GM19467 (cell line): Measurements from ENCODE around the gene MIGA1.
"Not testable (repeated sequence)": the region's sequence is repeated elsewhere in the genome, so short reads cannot be mapped to it uniquely, and the experiment has no call there.

Experiments
- ATAC-seq: cut with Tn5 transposase; IDR thresholded peaks from one replicate; pipeline ENCODE4 v1.9.1; 2021; ENCODE audit warnings: mild to moderate bottlenecking, moderate library complexity; ENCODE audit not compliant: unreplicated experiment

Gene MIGA1

DNA sequence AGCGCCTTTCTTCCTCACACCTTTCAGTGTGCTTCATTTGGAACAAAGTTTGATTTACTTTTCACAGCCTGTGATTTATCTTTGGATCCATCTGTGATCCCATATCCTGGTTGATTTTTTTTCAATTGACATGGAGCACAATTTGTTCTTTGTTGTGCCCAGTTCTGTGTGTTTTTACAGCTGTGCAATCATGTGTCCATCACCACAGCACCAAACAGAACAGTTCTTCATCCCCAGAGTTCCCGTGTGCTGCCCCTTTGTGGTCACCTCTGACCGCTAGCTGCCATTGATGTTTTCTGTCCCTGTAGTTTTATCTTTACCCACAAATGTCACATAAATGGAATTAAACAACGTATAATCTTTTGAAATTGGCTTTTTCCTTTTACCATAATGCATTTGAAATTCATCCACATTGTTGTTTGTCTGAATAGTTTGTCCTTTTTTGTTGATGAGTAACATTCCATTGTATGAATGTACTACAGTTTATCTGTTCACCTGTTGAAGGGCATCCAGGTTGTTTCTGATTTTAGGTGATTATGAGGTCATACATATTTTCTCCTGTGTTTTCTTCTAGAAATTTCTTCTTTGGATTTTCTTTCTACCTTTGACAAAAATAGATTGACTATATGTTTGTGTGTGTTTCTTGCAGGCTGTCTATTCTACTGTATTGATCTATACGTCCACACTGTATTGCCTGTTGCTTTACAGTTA, 17.4 kb downstream of the MIGA1 start:
- no peak for ATAC-seq

DNA sequence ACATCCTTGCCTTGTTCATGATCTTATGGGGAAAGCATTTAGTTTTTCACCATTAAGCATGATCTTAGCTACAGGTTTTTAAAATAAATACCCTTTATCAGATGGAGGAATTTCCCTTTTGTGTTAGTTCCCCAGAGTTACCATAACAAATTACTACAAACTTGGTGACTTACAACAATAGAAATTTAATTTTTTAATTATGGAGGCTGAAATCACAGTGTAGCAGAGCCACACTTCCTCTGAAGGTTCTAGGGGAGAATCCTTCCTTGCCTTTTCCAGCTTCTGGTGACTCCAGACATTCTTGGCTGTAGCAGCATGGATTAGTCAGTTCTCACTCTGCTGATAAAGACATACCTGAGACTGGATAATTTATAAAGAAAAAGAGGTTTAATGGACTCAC, 18.5 kb downstream of the MIGA1 start:
- no peak for ATAC-seq

DNA sequence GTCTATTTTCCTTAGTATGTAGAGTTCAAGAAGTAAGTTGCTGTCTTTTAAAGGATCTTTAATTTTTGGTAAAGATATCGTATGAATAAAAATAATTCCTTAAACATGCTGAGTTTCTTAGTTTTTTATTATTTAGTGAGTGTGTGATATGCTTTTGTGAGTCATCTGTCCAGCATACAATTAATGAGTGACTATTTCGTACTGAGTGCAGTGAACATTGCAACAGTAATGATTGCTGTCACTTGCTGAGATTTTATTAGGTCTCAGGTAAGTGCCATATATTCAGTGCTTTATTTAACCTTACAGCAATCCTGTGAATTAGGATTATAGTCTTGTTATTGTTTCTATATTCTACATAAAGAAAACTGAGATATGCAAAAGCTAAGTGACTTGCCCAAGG, 22.6 kb downstream of the MIGA1 start:
- ATAC-seq = no peak

DNA sequence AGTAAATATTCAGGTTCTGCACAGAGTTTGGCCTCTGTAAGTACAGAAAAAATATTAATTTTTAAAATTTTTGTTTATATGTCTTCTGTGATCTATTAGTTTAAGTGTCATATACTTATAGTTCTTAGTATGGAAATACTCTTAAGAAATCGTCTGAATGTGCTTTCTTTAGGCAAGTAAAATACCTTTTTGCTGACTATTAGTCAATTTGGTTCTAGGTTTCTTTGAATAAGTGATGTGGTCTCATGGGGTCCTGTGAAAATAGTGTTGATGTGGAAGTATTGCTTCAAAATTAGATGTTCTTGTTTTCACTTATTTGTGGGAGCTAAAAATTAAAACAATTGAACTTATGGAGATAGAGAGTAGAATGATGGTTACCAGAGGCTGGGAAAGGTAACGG, 23.9 kb downstream of the MIGA1 start:
- ATAC-seq = no peak

DNA sequence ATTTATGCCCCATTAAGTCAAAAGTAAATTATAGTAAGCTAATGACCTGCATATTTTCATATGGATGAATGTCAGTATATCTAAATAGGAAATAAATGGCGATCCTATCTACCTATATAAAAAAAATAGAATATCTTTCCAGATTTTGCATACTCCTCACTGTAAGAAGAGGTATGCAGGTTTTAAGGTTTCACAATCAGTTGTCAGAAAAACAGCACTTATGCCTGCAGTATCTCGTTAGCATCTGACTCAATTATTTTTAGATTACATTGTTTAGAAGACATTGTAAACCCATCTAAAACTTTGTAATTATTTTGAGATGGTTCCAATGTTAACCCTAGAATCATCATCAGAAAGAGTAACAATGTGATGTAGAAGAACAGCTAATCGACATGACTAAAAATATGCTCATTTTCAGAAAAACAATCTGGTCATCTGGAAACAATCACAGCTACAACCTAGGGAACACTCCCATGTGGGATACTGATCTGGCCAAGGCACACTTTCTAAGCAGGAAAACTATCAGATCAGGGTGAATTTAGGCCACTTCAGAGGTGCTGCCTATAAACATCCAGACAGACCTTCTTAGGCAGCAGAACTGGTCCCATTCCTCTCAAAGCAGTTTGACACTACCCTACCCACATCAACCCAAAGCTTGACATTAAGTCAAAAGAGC, 30.5 kb downstream of the MIGA1 start:
- not testable (repeated sequence) for ATAC-seq

DNA sequence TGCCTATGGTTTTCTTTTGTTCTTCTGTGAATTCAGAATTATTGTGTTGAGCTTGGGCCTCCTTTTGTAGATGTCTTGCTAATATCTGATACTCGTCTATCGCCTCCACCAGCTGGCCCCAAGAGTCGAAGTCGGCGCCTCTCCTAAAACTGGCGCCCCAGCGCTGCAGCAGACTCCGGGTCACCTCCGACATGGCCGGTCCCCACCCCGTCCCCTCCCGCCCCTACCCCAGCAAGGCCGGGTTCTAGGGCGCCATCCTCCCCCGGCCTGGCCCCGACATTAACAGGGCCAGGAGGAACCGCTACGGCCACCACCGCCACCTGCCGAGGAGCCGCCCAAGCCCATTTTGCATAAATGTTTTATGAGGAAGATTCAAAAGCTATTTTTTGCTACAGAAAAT, 32.1 kb downstream of the MIGA1 start:
- ATAC-seq = peak; percentile 58

DNA sequence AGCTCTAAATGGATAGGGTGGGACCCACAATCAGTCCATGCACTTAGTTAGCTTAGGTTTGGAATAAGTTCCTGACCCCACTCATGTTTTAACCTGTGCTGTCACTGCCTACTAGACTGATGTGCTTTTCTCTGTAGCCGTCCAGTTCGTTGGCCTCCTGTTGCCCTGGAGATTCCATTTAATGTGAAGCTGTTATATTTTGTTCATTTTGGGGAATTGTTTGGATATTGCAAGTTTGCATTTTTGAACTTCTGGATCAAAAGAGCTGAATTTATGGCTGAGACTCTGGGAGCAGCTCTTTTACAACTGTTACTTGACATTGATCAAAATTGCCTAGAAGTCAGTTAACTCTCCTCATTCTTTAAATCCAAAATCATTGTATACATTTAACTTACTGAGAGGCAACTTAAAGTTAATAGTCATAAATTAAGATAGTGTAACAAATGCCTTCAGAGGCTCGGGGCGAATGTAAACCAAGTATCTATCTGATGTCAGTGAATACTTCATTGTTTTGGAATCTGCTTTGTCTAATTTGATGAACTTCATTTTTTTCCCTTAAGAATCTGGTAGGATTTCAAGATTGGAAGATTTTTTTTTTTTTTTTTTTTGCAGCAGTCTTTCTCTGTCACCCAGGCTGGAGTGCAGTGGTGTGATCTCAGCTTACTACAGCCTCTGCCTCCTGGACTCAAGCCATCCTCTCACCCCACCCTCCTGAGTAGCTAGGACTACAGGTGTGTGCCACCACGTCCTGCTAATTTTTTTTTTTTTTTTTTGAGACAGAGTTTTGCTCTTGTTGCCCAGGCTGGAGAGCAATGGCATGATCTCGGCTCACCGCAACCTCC, 38.1 kb downstream of the MIGA1 start:
- ATAC-seq = no peak

DNA sequence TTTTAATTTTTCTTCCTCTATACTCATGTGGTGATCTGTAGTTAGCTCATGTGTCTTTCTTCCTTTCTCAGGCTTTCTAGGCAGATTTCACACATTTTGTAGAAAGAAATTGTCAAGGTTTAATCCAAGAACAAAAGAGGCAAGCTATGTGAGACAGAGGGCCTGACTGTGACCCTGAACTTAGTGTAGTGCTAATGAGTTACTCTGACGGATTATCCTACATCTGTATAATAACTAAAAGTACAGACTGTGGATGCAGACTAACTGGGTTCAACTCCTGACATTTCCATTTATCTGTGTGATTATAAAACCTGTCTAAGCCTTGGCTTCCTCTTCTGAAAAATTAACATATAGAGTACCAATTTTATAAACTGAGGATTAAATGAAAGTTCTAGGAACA, 40.7 kb downstream of the MIGA1 start:
- no peak for ATAC-seq

DNA sequence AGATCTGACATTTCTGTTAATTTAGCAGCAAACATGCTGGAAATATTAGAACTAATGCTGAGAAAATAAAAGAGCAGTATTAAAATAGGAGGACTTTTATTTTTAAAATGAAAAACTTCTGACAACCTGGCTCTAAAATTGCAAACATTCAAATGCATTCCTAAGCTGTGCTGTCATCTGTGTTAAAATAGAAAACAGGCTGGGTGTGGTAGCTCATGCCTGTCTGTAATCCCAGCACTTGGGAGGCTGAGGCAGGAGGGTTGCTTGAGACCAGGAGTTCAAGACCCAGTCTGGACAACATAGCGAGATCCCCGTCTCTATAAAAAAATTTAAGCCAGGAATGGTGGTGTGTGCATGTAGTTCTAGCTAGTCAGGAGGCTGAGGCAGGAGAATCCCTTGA, 44.6 kb downstream of the MIGA1 start:
- ATAC-seq = no peak

DNA sequence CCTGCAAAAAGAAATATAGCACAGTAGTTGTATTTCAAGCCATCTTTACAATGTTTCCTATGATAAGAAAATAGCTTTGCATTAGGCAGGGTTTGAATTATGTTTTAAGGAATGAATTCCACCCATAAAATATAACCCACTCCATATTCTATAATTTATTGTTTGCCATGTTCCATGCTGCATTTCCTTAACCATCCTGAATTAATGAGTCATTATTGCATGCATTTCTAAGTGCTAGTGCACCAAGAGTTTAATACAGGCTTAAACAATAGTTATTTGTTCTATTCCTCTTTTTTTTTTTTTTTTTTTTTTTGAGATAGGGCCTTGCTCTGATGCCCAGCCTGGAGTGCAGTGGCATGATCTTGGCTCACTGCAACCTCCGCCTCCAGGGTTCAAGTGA, 45.2 kb downstream of the MIGA1 start:
- ATAC-seq = no peak

DNA sequence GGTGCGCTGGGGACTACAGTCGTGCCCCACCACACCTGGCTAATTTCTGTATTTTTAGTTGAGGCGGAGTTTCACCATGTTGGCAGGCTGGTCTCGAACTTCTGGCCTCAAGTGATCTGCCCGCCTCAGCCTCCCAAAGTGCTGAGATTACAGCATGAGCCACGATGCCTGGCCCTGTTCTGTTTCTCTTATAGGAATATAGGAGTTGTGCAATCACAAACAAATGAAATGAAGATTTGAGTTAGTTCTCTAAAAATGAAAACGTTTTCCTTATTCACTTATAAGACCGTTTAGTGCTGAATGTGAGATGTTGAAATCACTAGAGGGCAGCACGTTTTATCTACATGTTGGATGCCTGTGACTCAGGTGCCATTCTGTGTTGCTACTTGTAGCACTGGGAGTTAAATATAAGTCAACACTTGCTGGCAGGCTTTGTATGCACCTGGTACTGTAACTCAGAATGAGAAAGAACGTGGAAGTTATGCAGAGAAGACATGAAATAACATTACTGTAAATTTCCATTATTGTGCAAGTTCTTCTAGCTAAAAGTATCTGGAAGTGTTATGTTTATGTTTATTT, 45.8 kb downstream of the MIGA1 start:
- ATAC-seq = peak; percentile 59

DNA sequence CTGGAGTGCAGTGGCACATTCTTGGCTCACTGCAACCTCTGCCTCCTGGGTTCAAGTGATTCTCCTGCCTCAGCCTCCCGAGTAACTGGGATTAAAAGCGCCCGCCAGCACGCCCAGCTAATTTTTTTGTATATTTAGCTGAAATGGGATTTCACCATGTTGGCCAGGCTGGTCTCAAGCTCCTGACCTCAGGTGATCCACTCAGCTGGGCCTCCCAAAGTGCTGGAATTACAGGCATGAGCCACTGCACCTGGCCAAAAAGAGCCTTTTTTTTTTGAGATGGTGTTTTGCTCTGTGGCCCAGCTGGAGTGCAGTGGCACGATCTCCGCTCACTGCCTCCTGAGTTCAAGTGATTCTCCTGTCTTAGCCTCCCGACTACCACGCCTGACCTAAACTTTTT, 47.4 kb downstream of the MIGA1 start:
- ATAC-seq = not testable (repeated sequence)

DNA sequence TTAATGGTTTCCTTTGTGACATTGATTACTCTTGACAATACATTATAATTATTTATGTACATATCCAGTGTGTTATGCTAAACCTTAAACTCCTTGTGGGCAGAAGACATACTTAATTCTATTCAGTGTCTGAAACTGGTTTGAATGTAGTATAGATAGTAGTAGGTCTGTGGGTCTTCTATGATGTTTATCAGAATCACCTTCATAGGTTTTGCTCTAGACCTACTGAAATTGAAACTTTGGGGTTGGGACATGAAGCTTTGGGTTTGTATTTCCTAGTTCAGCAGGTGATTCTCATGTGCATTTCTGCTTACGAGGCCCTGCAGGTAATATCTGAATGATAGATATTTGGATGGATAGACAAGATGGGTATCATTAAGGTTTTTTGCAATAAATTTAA, 48.6 kb downstream of the MIGA1 start:
- ATAC-seq = no peak

DNA sequence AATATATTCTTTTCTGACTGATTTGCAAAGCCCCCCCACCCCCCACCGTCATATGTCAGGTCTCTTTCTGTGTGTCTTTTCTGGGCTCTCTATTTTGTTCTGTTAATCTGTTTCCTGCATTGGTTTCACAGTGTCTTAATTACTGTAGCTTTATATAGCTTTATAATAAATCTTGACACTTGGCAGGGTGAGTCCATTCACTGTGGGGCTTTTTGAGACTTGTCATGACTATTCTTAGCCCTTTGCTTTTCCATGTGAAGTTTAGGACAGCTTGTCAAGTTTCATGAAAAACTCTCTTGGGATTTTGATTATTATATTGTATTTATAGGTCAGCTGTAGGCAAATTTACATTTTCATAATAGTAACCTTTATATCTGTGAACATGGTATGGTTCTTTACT, 50.4 kb downstream of the MIGA1 start:
- ATAC-seq = no peak

DNA sequence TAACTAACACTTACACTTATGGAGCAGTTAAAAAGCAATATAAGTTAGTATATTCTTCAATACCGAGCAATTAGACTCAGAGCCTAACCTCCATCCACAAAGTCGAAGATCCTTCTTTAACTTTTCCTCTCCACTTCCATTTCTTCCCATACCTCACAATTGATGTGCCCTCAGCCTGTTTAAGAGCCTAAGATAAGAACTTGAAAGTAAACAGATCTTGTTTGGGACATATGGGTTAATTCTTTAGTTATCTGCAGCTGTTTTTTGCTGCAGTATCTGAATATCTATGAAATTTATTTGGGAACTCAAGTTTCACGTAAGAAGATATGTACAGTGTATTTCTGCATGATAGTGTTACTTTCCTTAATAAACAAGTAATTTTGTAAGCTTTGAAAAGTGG, 51.5 kb downstream of the MIGA1 start:
- no peak for ATAC-seq

DNA sequence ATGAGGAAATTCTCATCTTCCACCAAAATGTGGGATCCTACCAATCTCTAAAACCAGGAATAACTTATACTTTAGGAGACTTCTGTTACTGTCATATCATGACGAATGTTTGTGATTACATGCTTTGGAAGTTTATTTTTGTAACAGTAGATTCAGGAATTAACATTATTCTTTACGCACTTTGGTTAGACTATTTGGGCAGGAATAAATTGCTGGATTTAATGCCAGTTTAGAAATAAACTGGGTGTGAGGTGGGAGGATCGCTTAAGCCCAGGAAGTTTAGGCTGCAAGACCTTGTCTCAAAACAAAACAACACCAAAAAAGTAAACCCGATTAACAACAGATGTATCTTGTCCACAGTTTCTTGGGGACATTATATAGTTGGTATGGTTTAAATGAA, 52.1 kb downstream of the MIGA1 start:
- no peak for ATAC-seq

DNA sequence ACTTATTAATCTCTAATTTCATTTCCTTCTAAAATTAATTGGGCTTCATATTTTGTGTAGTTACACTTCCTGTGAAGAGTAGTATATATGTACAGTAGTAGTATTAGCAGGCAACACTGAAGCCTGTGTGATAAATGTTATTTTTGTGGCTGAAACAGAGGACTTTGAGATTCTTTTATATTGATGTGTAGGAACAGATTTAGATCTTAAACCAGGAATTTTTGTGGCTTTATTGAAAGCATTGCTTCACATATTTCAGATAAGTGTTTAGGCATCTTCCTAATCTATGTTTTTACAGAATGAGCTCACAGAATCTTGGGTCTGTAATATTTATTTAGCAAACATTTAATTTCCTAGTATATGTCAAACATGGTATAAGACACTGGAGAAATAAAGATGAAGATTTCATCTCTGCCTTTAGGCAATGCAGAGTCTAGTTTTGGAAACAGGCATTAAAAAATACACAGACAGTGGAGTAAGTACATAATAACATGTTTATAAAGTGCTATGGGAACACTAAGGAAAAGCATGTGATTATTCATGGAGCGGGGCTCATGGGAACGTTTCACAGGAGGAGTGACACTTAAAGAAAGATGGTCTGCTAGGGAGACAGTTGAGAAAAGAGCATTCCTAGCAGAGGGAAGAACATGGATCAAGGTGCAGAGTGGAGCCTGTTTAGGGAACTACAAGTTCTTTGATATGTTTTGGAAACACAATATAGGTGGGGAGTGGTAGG, 52.7 kb downstream of the MIGA1 start:
- no peak for ATAC-seq

DNA sequence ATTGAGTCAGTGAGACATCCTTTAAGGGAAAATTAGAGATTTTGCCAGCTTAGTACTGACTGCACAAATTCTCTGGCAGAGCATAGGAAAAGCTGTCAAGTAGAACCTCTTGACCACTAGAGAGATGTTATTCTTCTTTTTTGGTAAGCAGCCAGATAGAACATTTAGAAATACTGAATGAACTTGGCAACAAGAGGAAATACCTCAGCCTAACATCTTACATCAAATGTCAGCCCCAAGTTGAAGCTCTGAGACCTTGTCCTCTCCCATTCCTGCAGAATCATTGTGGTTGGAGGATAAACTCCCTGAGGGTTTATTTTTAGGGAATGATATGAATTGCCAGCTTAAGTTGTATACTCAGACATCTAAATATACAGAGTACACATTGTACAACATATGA, 53.5 kb downstream of the MIGA1 start:
- no peak for ATAC-seq

DNA sequence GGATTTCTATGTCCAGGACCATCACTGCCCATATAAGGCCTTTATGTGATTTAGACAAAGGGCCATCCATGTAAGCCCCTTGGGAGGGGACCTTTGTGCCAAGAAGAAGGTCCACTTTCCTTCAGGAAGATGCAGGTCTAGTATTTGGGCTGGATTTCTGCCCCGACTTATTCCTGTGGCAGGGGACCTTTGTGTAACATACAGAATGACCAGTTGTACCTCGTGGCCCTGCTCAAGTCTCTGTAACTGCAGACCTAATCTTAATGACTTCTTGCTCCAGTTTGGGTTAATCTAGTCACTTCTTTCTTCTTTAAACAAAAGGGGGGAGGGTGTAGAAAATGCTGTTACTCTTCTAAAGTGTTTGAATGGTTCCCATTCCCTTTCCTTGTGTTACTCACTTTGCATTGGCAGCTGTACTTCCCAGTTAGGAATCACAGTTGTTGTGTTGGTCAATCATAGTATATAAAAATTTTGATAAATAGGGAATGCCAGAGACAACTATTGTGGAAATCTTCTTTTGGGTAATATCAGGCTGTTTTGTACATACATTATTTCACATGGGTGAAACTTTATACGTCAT, 54.2 kb downstream of the MIGA1 start:
- ATAC-seq = no peak

DNA sequence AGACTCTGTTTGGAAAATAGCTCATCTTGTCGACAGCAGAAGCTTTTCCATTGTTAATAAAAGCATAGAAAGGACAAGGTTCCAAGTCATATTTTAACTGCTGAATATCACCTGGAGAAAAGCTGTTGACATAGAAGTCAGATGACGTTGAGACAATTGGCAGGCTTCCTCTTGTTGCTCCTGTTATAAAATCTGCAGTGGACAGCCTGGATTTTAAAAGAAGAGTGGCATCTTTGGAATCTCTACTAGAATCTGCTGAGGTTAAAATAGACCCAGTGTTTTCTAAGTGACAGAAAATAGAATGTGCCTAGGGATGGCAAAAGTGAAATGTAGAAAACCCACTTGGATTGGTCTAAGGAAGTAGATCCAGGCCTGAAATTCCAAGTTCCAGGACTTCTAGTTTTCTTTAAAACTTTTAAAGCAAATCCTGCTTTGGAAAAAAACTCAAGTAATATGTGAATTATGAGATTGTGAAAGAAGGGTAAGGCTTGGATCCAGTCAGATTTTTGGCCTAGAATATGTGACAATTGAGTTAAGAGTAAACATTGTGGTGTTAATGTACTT, 55.4 kb downstream of the MIGA1 start:
- ATAC-seq = no peak
